Gastroesophageal sphincter (tissue), 3 donors: ENCODE data around the gene SLC29A4.

Experiments
- EP300 ChIP-seq: sonication (generic); formaldehyde crosslinking; IDR thresholded peaks from one replicate; pipeline ENCODE4 v1.6.1; 2017; ENCODE audit warnings: antibody characterized with exemption, mild to moderate bottlenecking
- POLR2A ChIP-seq, 2 donors: fragments of 450-650 bp; IDR thresholded peaks; one replicate each; pipeline ENCODE4 v1.6.1; 2017; ENCODE audit warnings: antibody characterized with exemption in 2 of 2, mild to moderate bottlenecking in 2 of 2, moderate library complexity in 1 of 2
- POLR2AphosphoS5 ChIP-seq: sonication (generic); formaldehyde crosslinking; IDR thresholded peaks from one replicate; pipeline ENCODE4 v1.6.1; 2017; ENCODE audit warnings: antibody characterized with exemption
- TF ChIP-seq, protein P1 (sequence below), 4 experiments: fragments of 200-600 bp in 2 of 4; fragments of 450-650 bp in 2 of 4; sonication (generic) in 1 of 4; IDR thresholded peaks; one replicate each; pipeline ENCODE4 v1.5.1; 2017 to 2019; ENCODE audit warnings: antibody characterized with exemption in 4 of 4, mild to moderate bottlenecking in 2 of 4, moderate library complexity in 2 of 4

DNA sequence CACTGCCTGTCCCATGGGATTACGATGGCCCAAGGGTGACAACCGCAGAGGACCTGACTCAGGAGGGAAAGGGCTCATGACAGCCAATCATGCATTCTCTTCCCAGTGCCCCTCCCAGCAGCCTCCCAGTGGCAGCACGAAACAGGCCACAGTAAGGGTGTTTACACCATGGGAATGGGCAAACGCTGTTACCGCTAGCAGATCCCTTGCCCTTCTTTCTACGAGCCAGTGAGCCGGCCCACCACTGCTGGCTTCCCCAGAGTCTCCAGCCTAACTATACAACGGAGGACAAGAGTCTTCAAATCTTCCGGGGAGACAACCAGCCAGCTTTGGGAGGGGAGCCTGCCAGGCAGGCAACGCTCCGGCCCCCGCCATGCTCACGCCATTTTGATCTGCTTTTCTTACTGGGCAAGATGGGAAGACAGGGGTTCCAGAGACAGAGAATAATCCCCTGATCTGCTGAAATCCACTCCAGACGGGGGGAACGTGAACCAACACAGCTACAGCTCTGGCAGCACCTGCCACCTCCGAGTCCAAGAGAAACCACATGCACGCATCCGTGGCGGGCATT lies 69.8 kb downstream of the SLC29A4 start:
- TF ChIP-seq, protein P1, sequence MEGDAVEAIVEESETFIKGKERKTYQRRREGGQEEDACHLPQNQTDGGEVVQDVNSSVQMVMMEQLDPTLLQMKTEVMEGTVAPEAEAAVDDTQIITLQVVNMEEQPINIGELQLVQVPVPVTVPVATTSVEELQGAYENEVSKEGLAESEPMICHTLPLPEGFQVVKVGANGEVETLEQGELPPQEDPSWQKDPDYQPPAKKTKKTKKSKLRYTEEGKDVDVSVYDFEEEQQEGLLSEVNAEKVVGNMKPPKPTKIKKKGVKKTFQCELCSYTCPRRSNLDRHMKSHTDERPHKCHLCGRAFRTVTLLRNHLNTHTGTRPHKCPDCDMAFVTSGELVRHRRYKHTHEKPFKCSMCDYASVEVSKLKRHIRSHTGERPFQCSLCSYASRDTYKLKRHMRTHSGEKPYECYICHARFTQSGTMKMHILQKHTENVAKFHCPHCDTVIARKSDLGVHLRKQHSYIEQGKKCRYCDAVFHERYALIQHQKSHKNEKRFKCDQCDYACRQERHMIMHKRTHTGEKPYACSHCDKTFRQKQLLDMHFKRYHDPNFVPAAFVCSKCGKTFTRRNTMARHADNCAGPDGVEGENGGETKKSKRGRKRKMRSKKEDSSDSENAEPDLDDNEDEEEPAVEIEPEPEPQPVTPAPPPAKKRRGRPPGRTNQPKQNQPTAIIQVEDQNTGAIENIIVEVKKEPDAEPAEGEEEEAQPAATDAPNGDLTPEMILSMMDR (IDR thresholded peaks at IDR 0.05) = no peak
- no peak for TF ChIP-seq POLR2A (IDR thresholded peaks at IDR 0.05)
- no peak for TF ChIP-seq POLR2AphosphoS5
- no peak for TF ChIP-seq EP300
